SK-MEL-5 (cell line): ENCODE data around the gene CFAP97D2. TPM values are rescaled to one million over a fixed set of nuclear protein-coding genes. Genes with fewer than 3 reads are reported as not detected.
"Not testable (repeated sequence)": the region's sequence is repeated elsewhere in the genome, so short reads cannot be mapped to it uniquely, and the experiment has no call there.

Experiments
- DNase-seq: peaks from one replicate; pipeline ENCODE4 v3.0.0-alpha.2; 2016; ENCODE audit warnings: low read depth, low spot score
- in situ Hi-C: cut with HindIII; loops from 2 replicates; pipeline ENCODE4 v1.10.0; 2016; ENCODE audit warnings: low sequenced_read_pairs, high pct_unique_total_duplicates, low pct_unique_long_range_greater_than_20kb
- total RNA-seq: library from RNA; depleted of rRNA; stranded (reverse); fragments of >200 nt; shearing (Covaris generic); gene quantifications from 2 replicates; pipeline ENCODE4 v1.2.3, GENCODE V29; 2014

CFAP97D2 gene
- total RNA-seq, 1 experiment from 2014 or later, result not detected

DNA sequence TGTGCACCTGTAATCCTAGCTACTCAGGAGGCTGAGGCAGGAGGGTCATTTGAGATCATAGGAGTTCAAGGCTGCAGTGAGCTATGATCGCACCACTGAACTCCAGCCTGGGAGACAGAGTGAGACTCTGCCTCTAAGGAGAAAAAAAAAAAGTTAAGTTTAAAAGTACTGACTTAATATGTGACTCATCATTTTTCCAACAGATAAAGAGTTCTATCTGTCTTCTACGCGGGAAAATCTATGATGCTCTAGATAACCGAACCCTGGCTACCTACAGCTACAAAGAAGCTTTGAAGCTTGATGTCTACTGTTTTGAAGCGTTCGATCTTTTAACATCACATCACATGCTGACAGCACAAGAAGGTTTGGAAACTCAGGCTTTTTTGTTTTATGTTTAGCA, 62.9 kb downstream of the CFAP97D2 start:
- DNase-seq, result no peak
- in situ Hi-C loops, result no loop called here

DNA sequence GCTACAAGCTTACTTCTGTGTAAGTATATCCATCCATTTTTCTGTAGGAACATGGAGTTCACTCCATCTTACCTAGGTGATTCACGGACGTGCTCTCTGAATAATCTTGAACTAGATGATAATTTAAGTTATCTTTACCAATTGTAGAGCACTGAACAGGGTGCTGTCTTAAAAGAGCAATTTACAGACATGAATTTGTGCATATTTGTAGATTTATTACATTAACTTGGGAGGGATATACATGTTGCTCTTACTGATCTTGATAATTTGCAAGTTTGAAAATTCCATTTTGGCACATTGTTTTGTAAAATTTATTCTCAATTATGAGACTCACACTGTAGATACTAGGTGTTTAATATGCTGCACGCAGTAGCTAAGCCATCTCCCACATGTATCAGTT, 64.9 kb downstream of the CFAP97D2 start:
- in situ Hi-C loops, result no loop called here
- no peak for DNase-seq

DNA sequence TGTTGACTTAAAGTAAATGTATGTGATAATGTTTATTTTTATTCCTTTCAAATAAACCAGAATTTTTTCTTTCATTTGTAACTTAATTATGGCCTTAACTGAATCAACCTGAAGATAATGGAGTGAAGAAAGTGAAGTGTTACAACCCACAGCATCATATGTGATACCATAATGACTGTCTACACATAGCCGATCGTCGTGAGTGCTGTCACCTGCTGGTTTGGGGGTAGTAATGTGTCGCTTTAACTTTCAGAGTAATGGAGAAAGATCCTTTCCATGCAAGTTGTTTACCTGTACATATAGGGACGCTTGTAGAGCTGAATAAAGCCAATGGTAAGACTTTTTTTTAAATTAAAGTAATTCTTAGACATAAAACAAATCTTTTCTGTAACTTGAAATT, 65.6 kb downstream of the CFAP97D2 start:
- in situ Hi-C loops, result no loop called here
- no peak for DNase-seq

DNA sequence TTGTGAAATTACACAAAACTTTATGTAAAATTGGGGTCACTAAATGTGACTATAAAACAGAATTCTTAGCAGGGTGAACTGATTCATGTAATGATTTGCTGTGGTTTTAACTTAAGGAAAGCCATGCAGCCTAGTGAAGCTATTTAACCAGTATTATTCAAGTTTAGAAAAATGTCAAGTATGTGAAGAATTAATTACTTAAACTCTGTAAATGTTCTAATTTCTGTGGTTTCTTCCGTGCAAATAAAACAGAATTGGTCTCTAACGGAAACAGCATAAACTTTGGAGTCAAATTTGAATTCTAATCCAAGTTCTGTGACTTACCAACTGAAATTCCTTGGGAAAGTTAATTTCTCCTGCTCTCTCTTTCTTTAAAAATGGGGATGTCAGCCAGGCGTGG, 69.0 kb downstream of the CFAP97D2 start:
- no peak for DNase-seq
- in situ Hi-C loops, result no loop called here

DNA sequence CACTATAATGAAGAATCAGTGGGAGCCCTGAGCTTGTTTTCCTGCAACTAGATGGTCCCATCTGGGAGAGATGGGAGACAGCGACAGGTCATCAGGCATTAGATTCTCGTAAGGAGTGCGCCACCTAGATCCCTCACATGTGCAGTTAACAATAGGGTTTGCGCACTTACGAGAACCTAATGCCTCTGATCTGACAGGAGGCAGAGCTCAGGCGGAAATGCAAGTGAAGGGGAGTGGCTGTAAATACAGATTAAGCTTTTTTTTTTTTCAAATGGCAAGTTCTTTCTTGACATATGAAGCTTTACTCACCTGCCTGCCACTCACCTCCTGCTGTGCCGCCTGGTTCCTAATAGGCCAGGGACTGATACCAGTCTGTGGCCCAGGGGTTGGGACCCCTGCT, 70.0 kb downstream of the CFAP97D2 start:
- no peak for DNase-seq
- in situ Hi-C loops, result no loop called here

DNA sequence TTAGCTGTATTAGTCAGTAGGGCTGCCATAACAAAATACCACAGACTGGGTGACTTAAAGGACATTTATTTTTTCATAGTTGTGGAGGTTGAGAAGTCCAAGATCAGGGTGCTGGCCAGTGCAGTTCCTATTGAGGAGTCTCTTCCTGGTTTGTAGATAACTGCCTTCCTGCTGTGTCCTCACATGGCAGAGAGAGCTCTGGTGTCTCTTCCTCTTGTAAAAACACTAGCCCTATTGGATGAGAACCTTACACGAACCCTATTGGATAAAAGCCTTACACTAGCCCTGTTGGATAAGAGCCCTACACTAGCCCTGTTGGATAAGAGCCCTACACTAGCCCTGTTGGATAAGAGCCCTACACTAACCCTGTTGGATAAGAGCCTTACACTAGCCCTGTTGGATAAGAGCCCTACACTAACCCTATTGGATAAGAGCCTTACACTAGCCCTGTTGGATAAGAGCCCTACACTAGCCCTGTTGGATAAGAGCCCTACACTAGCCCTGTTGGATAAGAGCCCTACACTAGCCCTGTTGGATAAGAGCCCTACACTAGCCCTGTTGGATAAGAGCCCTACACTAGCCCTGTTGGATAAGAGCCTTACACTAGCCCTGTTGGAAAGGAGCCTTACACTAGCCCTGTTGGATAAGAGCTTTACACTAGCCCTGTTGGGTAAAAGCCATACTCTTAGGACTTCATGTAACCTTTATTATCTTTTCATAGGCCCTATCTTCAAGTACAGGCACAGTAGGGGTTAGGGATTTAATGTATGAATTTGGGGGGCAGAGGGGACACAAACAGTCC, 72.8 kb downstream of the CFAP97D2 start:
- DNase-seq, in situ Hi-C loops: not testable (repeated sequence)

DNA sequence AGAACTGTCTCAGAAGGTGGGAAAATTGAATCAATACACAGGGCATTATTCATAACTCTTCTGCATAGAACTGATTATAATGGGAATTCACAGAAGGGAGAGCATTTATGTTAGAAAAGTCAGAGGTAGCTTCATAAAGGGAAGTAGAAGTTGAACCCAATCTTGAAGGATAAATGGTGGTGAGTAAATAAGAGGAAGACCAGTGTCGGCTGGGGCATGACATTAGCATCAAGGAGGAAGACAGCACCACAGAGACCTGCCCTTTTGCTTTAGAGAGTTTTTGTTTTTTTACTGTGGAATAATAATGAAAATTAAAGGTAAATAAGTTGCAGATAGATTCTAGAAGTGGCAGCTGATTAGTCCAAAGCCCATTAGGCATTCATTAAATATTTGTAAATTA, 77.5 kb downstream of the CFAP97D2 start:
- in situ Hi-C loops, result no loop called here
- DNase-seq, result no peak

DNA sequence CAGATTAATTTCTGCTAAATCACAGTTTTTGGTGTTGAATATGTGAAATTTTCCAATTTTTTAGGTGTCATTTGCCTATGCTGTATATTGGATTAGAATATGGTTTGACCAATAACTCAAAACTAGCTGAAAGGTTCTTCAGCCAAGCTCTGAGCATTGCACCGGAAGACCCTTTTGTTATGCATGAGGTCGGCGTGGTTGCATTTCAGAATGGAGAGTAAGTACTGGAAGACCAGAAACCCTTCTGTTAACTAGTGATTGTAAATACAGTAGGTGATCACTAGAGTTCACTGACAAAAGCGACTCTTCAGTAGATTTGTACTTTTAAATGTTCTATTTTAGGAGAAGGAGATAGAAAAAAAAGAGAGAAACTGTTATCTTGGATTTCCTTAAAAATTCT, 78.0 kb downstream of the CFAP97D2 start:
- in situ Hi-C loops, result no loop called here
- no peak for DNase-seq

DNA sequence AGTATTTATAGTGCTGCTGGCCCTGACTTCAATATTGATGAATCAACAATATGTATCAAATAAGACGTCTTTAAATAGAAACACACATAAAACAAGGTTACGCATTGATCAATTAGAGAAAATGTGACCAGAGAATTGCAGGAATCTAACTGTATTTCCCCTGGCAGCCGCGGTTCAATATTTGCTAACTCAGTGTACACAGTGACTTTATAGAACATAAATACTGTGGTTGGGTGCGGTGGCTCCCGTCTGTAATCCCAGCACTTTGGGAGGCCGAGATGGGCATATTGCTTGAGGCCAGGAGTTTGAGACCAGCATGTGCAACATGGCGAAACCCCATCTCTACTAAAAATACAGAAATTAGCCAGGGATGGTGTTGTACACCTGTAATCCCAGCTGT, 79.5 kb downstream of the CFAP97D2 start:
- DNase-seq, result no peak

DNA sequence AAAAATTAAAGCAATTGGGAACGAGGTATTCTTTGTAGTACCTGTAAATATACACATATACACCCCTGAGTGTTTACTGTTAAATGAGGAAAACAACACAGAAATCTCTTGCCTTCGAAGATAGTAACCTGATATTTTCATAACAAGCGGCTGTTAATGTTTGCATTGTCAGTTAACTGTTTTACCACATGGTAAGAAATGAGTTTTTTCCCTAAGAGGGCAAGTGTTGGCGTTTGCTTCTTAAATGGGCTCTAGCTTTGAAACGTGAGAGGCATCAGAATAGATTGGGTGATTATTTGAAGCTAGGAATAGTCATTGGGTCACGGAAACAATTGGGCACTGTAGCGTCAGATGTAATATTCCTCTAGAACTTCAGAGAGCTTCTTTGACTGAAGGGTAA, 80.3 kb downstream of the CFAP97D2 start:
- DNase-seq, result no peak
- in situ Hi-C loops, result no loop called here

More for the DNA sequence above, 79.5 kb downstream of the CFAP97D2 start:
- in situ Hi-C loops, result no loop called here

DNA sequence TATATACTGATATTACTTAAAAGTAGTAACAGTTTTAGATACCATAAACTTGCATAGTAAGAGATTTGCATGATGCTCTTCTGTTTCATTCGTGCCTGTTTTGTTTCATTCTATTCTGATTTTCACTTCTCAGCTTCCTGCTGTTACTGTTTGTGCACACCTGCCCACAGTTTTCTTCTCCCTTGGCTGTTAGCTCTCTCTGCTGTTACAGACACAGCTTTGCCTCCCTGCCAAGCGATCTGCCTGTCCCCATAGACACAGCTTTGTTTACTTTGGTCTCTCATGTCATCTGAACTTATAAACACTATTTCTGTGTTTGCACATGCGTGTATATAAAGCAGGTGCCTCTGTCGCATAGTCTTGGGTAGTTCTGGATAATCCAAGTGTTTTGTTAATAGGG, 80.9 kb downstream of the CFAP97D2 start:
- no peak for DNase-seq
- in situ Hi-C loops, result no loop called here

DNA sequence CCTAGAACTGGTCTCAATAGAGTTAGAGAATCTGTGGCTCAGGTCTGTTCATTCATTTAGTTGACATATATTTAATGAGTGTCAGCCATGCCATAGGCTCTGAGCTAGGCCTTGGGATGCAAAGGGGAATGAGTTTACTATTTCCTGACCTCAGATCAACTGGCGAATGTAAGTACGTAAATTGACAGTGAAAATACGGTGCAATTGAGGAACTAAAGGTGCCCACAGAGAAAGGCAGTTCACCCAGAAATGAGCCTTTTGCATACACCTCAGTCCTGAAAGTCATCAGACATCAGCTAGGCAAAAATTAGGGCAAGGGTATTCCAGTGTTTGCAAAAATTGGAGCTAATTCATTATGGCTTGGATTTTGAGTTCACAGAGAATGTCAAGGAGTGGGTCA, 81.8 kb downstream of the CFAP97D2 start:
- no peak for DNase-seq
- in situ Hi-C loops, result no loop called here

DNA sequence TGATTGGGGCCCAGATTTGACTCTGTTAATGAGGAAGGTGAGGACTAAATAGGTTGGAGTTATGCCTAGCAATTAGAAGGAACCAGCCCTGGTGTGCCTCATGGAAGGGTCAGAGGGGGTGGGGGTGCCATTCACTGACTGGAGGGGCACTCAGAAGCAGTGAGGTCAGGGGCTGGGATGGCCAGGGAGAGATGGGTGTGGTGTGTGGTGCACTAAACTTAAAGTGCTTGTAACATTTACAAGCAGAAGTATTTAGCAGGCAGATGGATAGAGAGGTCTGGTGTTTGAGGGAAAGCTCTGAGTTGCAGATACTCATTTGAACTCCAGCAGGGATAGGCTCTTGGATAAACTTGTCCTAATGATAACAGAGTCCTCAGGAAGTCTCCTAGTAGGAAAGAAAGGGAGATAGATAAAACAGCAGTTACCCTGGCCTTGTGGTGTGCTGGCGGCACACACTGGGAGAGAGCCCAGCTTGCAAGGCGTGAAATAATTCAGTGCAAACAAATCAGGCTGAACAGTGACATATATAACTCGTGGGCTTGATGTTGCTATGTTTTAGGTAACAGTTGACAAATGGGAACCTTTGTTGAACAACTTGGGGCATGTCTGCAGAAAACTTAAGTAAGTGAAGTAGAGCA, 82.4 kb downstream of the CFAP97D2 start:
- no peak for DNase-seq
- in situ Hi-C loops, result no loop called here

DNA sequence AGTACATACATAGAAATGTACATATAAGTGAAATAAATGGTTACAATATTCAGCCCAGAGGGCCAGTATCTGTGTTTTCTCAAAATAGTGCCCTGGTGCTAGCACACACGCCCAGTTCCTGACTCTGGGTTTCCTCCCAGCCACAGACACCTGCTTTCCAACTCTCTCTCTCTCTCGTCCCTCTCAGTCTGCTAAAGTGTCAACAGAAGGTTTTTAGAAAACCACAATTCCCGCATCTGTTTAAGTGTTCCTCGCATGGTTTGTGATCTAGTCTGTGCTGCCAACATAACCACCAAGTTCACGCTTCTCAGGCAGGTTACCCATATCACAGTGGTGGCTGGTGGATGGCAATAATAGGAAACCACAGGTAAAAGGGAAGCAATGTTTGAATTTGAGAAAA, 84.5 kb downstream of the CFAP97D2 start:
- DNase-seq, result no peak
- in situ Hi-C loops, result no loop called here

DNA sequence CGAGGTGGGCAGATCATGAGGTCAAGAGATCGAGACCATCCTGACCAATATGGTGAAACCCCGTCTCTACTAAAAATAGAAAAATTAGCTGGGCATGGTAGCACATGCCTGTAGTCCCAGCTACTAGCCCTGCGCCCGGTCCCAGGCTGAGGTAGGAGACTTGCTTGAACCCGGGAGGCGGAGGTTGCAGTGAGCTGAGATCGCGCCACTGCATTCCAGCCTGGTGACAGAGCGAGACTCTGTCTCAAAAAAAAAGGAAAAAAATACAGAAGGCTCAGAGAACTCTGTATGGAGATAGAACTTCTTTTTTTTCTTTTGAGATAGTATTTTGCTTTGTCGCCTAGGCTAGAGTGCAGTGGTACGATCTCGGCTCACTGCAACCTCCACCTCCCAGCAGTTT, 85.3 kb downstream of the CFAP97D2 start:
- in situ Hi-C loops, result not testable (repeated sequence)

DNA sequence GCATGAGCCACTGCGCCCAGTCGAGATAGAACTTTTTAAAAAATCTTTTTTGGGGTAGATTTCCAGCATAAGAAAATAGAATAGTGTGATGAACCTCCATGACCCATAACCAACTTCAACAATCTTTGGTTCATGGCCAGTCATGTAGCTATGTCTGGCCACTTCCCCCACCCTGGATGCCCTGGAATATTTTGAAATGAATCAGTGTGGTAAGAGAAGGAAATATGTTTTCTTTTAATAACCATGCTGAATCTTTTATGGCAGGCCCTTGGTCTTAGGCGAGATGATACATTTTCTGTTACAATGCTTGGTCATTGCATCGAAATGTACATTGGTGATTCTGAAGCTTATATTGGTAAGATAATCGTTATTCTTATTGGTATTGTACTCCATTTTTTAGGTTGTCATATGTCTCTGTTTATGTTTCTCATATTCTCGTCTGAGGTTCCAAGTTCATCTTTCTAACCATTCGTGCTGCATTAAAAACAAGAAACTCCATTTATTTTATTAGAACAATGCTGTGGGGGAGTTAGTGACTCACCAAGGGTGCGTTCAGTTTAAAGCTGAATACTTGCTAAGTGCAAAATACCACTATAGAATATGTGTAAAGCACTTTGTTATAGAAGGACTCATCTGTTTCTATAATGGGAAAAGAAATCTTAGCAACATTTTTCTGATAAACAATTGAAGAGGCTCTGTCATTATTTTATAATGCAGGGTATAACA, 86.0 kb downstream of the CFAP97D2 start:
- in situ Hi-C loops, result no loop called here

More for the DNA sequence above, 85.3 kb downstream of the CFAP97D2 start:
- not testable (repeated sequence) for DNase-seq

DNA sequence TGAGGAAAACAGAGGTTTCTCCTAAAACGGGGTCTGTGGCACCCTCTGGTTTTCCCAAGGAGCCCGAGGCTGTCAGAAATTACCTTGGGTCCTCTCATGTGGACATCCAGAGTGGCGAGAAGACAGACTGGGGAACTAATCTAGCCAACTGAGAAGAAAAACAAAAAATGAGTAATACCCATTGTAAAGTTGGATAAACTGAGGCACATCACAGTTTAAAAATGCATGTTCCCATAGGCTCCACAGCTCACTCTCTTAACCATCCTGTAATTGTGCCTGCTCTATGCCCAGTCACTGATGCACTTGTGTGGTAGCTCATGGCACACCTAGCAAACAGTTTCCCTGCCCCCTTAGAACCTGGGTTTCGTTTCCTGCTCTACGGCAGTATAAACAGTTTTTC, 87.2 kb downstream of the CFAP97D2 start:
- in situ Hi-C loops, result no loop called here
- DNase-seq, result no peak

More for the DNA sequence above, 86.0 kb downstream of the CFAP97D2 start:
- no peak for DNase-seq
